H1 (cell line): Measurements from ENCODE around the gene SLFN12. TPM values are rescaled to one million over a fixed set of nuclear protein-coding genes. Genes with fewer than 3 reads are reported as not detected.

Source experiments
- CHD1 ChIP-seq: IDR thresholded peaks from 2 replicates; pipeline ENCODE4 v1.6.1; 2012; ENCODE audit warnings: low read depth, low read length, improper control_type of control experiment
- KDM4A ChIP-seq: IDR thresholded peaks from one replicate; pipeline ENCODE4 v1.7.1; 2012; ENCODE audit warnings: low read depth, mild to moderate bottlenecking, moderate library complexity, low read length, inconsistent platforms; ENCODE audit not compliant: severe bottlenecking
- PHF8 ChIP-seq: fragments of 200-600 bp; sonication (generic); conservative IDR thresholded peaks from 2 replicates; pipeline ENCODE4 v1.7.1; 2012; ENCODE audit warnings: low read depth, mild to moderate bottlenecking, inconsistent platforms, low read length, moderate library complexity
- POLR2A ChIP-seq, 2 experiments: IDR thresholded peaks; 1 replicate in 1 of 2; 2 replicates in 1 of 2; pipeline ENCODE4 v1.6.1; 2011; ENCODE audit warnings: low read depth in 2 of 2, low read length in 2 of 2, mild to moderate bottlenecking in 2 of 2; ENCODE audit errors: control extremely low read depth in 1 of 2
- polyA plus RNA-seq, 7 experiments: library from polyadenylated mRNA; depleted of rRNA in 3 of 7; stranded (reverse) in 5 of 7; unstranded in 2 of 7; fragments of >200 nt in 5 of 7; fragments of 200-250 nt in 2 of 7; gene quantifications; 1 replicate in 5 of 7; 2 replicates in 1 of 7; 4 replicates in 1 of 7; pipeline versions ENCODE4 v1.2.1 to v1.2.3, GENCODE V29; 2011 to 2013; ENCODE audit warnings: missing spikeins in 2 of 7, mixed read lengths in 2 of 7
- total RNA-seq: library from RNA; stranded (reverse); fragmentation: NEBNext Ultra II Directional; extraction: Animal tissue kit (Norgen Biotek cat#: 25700); gene quantifications from 2 replicates; pipeline ENCODE4 v1.2.1, GENCODE V29; 2021

SLFN12 gene
- total and polyA plus RNA-seq, 2 of the 8 experiments (the other 6 are each of a cell fraction or from before 2014, with no cell fraction given) = 1.6 to 10.7 TPM

DNA sequence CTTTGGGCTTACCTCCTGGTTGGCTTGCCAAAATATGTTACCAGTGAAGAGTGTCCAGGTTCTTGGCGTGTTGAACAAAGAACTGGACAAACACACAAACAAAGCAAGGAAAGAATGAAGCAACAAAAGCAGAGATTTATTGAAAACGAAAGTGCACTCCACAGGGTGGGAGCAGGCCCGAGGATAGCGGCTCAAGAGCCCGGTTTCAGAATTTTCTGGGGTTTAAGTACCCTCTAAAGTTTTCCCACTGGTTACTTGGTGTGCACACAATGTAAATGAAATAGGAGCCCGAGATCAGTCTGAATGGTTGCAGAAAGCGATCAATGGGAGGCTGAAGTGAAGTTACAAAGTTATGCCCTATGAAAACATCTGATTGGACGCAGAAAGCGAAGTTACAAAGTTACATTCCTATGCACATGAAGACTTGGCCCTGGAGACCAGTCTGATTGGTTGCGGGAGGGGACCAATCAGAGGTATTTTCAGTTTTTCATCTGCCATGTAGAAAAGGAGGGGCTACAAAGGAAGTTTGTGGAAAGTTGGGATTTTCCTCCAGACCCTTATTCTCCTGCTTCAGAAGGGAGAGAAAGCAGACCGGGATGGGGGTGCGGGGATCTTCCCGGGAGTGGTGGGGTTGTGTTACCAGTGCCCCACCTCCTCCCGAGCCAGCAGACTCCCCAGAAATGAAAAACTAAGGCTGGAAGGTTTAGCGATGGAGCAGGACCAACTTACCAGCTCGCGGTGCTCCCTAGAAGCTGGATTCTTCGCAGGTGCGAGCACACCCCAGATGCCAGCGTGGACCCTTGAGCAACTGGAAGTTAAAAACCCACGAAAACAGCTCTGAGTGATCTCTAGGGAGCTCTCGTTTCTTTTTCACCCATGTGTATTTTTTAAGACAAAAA is at the start of gene SLFN12 (continued):
- TF ChIP-seq KDM4A = peak; percentile 36
- TF ChIP-seq CHD1 = 0 out of 2 replicates have a peak, but pooled peaks have one; percentile 61
- peak; percentile 59 for TF ChIP-seq PHF8
- peak; percentile 43 to 86 for TF ChIP-seq POLR2A (IDR thresholded peaks at IDR 0.05; ENCODE audit: control extremely low read depth in 1 of 2, low read depth in 2 of 2, low read length in 2 of 2)
